GM19023 (cell line): ENCODE data around the gene NKAIN2.
"Not testable (repeated sequence)": the region's sequence is repeated elsewhere in the genome, so short reads cannot be mapped to it uniquely, and the experiment has no call there.

Experiments used
- ATAC-seq: cut with Tn5 transposase; IDR thresholded peaks from one replicate; pipeline ENCODE4 v1.9.1; 2021; ENCODE audit warnings: mild to moderate bottlenecking, moderate library complexity; ENCODE audit not compliant: unreplicated experiment

Gene NKAIN2

DNA sequence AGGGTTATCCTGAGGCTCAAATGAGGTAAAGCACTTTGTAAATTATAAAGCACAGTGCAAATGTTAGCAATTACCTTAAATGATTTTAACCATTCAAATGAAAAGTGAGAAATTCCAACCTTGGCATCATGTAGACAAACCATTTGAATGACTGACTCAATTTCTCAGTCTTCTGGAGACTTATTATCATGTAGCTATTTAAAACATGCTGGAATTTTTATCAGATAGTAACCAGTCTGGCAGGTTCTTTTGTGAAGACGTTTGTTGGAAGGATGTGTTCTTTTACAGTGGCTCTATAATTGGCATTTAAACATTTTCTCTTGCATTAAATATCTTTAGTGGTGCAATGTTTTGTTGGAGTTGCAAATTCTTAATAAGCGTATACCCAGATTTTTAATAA lies 386.6 kb downstream of the NKAIN2 start:
- no peak for ATAC-seq

DNA sequence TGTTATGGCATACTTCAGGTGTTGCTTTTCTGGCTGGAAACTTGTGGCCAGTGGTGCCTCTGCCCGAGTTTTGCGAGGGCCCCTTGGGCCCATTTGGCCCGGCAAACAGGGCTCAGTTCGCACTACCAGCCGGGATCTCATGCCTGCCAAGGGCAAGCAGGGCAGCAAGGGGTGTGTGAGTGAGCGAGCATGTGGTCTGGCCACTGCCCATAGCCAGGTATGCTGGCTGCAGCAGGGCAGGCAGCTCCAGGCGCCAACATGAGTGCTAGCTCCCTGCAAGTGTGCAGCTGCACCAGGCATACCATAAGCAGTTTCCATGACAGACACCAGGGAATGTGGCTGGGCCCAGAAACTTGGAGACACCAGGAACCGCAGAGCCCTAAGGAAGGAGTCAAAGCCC lies 389.5 kb downstream of the NKAIN2 start:
- no peak for ATAC-seq

DNA sequence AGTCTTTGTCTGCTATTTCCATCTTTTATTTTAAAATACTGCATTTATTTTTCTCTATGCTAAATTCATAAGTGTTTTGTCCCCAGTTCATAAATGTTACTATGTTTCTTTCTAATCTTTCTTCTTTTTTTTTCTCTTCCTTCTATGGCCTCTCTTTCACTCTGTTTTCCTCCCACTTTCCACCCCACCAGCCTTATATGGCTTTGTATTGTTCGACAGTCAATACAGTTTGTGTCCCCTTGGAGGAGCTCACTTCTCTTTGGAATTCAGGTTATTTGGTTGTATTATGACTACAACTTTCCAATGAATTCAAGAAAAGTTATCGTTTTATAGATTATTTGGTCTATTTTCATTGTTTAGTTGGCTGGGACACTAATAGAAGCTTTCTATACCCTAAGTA lies 393.5 kb downstream of the NKAIN2 start:
- ATAC-seq: no peak

DNA sequence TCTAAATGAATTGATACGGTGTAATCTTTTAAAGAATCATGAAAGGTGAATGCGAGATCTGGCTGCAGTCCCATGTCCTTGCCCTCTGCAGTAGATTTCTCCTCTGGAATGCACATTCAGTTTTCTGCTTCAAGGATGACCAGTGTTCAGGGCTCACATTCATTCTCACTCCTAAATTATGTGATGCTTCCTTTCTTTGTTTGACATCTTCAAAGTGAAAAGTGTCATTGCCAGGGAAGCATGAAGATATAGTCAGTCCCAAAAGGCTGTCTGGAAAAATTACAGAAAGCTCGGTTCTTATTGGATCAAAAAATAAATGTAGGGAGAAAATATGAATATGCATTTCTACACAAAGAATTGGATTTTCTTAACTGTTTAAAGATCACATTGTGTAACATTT lies 395.6 kb downstream of the NKAIN2 start:
- ATAC-seq: no peak

DNA sequence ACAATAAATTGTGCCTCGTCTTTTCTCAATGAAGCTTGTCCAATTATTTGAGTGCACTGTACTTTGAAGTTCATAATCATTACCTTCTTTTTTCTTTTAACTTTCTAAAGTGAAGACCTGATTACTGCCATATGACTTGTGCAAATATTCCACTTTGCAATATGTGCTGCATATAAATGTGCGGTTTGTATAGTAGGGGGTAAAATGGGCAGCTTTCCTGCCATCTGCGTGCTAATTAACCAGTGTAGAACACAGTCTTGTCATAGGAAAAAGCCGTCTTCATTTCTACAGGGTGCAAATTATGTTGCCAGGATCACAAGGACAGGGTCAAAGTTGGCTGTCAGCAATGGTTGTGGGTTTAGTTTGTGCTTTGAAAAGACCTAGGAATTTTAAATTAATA lies 397.0 kb downstream of the NKAIN2 start:
- no peak for ATAC-seq

DNA sequence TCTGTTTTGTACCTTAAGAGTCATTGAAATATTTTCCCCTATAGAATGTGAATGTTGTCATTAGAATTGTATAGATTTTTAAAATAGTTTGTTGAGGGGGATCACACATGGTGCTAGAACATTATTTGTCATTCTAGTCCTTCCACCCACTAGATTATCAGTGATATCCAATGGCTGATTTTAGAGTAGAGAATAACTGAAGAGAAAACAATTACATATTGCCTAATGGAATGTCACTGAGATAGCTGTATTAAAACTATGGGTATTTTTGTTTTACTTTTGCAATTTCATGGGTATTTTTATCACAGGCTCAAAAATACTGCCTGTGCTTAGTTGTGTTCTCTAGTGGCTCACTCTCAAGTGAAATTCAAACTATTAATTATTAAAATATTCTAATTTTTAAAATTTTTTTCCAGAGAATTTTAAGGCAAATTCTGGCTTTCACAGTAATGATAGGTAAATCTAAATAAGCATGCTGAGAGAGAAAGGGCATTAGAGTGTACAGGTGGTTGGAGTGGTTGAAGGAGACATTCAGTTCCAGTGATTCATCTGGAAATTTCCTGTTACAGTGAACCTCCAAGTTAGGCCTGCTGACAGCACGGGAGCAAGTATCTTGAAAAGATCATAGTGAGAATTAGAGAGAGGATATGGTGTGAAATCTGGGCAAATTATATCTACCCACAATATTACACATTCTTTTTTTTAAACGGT lies 399.6 kb downstream of the NKAIN2 start:
- ATAC-seq: no peak

DNA sequence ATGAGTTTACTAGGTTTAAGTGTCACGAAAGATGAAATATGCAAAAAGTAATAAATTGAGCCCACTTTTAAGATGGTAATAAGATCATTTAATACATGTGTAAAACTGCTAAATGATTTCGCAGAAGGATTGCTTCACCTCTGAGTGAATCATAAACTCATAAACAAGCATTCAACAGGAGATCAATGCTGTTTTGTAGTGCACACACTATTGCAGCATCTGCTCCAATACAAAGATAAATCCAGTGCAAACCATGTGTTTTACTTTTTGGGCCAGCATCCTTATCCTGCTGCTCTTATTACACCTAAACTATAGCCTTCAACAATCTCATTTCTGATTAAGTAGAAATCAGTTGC lies 400.1 kb downstream of the NKAIN2 start:
- no peak for ATAC-seq

DNA sequence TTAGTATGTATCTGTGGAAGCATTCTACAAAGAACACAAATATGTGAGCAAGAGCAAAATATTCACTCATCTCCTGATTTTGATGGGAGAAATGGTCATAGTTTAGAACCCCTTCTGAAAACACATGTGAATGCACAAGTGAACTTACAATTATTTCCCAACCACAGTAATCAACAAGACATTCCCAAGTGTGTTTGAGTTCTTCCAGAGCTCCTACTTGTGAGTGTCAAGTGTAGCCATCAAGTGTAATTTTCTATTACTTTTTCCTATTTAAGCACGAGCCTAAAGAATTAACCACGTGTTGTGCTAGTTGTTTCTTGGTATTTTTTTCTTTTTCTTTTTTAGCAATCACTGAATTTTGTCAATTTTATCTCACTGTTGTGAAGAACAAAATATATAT lies 402.3 kb downstream of the NKAIN2 start:
- no peak for ATAC-seq

DNA sequence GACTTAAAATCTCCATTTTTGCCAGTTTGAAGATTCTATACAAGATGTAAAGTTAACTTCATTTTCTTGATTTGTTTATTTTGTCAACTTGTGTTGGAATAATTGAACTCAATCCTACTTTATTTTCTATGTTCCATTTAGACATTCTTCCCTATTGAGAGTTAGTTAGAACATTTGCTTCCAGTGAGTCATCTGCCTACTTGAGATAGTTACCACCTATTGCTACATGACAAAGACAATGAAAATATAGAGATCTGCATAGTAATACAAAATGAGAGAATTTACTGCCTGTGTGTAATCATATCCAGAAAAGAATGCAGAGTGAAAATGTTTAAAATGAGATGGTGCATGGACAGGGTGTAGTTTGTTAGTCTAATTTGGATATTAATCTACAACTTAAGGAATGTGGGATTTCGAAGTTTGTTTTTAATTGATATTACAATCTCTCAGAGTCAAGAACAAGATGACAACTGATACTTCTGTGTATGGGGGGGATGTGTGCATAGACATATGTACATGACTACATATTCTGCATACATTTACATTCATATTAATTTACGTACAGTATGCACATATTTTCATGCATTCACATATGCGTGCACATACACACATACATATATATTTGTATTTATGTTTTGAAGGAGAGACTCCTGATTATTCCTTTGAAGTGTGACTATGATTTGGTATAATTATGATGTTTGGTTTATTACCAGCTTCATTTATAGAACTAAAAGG lies 420.1 kb downstream of the NKAIN2 start:
- no peak for ATAC-seq

DNA sequence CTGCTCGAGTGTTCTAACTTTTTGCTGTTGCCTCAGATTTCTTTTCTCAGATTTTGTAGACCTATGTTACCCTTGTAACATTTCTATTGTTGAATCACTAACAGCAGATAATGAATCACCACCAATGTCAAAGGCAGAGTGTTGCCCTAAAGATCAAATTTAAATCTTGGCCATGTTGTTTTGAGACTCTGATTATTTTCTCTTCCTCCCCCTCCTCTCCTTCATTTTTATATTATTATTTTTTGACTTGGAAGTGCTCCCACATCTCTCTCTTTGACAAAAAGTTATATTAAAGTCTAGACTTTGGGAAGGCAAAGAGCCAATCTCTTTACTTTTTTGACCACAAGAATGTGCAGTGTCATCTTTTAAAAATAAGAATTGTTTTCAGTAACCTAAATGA lies 422.7 kb downstream of the NKAIN2 start:
- no peak for ATAC-seq

DNA sequence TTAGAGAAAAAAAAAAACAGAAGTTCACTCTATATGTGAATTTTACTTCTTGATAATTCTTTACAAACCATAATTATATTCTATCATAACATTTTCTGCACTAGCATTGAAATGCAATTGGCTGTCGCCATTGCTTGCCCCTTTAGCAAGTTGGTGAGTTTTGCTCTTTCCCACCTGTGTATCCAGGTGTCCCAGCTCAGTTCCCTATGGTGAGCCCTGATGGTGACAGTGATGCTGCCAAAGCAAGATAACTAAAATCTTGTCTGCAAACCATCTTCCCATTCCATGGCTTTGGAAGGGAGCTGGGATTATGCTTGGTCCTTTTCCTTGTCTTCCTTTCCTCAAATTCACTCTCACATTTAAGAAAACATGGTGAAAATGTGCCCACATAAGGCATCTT lies 429.6 kb downstream of the NKAIN2 start:
- no peak for ATAC-seq

DNA sequence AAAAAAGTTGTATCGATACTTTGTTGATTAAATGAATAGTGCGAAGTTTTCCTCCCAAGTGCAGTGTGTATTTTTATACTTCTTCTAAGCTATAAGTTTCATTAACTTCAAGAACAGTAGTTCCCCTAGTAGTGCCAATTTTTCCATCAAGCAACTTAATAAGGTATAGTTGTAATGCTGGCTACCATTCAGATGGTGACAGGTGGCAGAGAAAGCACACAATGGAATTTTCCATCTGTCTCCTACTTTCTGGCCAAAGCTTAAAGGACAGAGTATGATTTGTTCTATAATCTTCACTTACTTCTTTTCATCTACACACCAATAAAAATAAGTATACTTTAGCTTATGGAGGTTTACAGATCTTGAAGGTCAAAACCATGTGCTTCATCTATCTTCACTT lies 431.1 kb downstream of the NKAIN2 start:
- no peak for ATAC-seq

DNA sequence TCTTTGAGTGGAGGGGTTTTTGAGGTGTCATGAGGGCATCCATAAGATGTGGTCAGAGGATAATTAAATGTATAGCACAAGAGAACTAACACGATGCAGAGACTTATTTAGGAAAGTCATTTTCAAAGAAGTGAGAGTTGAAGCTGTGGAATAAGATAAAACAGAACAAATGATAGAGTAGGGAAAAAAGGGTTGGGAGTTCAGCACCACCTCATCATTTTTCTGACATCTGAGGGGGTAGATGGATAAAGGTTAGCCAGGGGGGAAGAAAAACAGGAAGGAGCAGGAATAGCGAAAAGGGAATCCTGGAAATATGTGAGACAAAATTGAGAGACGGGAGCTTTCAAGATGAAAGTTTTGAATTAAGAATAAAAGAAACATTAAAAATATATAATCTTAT lies 434.2 kb downstream of the NKAIN2 start:
- ATAC-seq: no peak

DNA sequence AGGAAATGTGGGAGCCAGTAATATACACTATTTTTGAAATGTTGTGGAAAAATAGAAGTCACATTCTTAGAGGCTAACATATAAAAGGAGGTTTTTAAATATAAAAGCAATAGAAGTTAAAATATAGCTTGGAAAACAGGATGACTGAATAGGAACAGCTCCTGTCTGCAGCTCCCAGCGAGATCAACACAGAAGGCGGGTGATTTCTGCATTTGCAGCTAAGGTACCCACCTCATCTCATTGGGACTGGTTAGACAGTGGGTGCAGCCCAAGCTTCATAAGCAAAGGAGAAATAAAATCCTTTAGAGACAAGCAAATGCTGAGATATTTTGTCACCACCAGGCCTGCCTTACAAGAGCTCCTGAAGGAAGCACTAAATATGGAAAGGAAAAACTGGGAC lies 434.7 kb downstream of the NKAIN2 start:
- not testable (repeated sequence) for ATAC-seq

DNA sequence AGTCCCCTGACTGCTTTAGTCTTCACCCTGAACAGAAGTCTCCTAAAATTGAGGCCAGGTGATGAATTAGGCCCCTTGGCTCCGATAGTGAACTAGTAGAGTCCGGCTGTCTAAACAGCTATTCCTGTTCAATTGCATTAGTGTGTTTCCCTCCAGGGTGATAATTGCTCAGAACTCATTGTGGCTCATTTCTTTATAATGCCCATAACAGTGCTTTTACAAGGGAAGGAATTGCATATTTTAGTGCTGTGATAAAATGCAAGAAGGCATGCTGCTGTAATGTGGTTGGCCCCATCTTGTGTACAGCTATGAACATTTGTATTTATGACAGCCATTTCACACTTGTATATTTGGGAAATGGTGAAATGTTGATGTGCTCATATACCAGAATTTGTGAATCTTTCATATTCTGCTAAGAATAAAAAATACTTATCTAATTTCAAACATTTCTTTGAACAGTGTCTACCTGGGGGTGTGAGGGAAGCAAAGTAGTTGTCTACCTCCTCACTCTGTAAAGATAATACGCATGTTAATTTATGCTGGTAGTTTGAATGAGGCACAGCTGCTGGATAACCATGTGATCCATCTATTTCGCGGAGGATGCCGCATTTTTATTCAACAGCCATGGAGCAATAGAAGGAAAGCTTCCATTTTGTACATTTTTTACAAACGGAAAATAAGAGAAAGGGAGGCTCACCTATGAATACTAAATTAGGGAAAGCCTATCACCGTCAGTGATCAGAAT lies 451.4 kb downstream of the NKAIN2 start:
- no peak for ATAC-seq

DNA sequence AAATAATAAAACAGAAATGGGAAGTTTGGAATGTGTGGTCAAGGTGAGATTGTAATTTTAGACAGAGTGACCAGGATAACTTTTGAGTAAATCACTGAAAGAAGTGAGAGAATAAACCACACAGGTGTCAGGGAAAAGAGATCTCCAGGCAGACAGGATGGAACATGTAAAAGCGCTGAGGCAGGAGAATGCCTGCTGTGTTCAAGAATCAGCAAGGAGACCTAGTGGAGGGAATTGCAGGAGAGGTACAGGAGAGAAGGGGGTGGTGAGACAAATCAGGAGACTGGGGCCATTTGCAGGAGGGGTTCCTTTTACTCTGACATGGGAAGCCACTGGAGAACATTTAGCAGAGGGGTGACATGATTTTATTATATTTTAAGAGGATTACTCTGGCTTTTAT lies 456.7 kb downstream of the NKAIN2 start:
- no peak for ATAC-seq

DNA sequence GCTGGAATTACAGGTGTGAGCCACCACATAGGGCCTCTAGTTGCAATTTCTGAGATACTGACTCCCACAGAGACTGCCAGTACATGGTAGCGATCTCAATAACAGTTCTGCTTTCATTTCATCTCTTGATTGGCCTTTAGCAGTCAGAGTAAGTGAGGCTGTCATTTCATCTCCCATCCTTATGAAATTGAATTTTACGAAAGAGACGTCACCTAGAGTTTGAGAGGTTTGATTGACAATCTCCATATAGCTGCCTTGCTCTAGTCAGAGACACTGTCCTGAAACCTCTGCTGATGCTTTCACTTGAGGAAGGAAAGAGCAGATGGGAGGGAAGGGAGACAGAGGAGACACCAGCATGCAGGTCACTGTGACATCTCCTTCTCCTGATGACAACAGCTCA lies 466.1 kb downstream of the NKAIN2 start:
- no peak for ATAC-seq

DNA sequence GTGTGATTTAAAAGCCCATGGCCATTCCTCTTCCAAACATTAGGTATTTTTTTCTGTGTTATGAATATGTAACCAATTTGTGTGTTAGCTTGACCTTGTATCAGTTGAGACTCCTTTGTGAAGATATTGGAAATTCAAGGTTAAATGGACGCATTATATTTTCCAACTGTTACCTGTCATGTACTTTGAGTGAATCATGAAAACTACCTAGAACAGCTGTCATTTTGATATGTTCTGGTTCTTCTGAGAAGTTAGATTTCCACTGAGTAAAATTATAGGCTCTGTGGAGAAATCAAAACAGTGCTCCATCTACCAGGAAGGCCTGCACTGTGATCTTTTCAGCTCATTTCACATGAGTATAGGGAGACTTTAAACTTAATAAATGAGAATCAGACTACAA lies 470.0 kb downstream of the NKAIN2 start:
- ATAC-seq: no peak

DNA sequence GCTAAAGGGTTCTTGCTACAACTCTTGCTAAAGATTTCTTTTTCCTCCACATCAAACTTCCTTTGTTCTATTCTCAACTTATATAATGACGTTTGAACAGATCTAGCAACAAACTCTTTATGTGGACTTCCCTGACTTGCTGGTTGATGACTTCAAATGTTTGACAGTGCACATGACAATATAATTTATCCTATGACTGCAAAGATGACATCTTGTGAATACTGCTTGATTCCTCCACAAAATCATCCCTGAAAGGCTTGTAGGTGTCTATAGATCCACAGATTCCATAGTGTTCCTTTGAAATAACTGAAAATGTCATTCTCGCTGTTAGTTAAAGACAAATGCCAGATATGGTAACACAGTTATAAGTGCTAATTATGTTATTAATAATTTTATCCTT lies 478.9 kb downstream of the NKAIN2 start:
- no peak for ATAC-seq

DNA sequence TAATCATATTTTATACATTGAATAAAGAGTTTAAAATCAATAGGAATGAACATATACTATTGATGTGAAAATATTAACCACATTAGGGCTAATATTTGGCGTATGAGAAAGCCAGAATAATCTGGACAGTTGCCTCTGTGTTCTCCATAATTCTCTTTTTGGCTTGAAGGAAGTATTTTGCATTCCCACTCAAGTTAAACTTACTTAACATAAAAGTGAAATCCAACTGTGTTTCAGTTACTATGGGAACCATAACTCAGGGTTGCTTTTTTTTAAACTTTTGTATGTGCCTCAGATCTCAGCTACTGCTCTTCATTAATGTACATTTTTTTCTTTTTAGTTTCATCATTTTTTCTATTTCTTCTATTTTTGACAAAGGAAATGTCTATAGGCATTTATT lies 479.8 kb downstream of the NKAIN2 start:
- no peak for ATAC-seq

DNA sequence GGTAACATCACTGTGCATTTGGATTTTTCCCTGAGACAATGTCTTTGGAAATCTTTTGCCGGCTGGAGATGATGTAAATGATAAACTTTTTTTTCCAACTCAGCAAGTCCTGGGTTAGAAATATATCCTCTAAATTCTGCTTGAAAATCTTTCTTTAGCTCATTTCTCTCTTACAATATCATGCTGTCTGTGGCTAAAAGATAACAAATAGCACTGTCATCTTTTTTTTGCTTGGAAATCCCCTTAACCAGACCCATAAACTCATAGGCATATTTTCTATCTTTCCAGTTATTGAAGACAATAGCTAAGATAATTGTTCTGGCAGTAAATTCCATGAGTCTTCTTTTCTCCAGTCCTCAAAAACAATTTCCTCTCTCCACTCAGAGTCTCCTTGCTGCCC lies 481.5 kb downstream of the NKAIN2 start:
- no peak for ATAC-seq

DNA sequence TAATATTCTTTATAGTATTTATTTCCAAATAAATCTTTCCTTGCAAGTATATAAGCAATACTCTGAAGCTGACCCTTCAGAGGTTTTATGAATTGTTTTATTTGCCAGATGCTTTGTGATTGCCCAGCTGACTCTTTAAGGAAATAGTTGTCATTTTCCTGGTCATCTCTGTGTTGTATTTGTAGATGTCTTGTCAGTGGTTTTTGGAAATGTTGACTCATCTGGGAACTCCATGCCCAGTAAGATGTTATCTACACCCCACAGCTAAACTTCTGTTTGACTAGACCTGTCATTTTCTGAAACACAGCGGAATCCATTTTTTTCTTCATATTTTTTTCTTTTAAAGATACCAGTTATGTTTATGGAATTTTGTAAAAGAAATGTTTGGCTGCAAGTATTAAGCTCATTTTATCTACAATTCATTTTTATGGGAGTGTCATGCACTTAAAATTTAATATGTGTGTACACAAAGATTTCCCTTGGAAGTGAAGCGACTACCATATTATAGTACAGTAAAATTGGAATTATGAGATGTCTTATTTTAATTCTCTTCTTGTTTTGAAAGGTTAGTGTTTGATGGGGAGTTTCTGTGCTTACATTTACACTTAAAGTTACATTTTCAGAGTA lies 491.0 kb downstream of the NKAIN2 start:
- no peak for ATAC-seq
